Cardiac septum (tissue), 1 donor: ENCODE data around the gene ADGRL3. TPM values are rescaled to one million over a fixed set of nuclear protein-coding genes. Genes with fewer than 3 reads are reported as not detected.
"Not testable (repeated sequence)": the region's sequence is repeated elsewhere in the genome, so short reads cannot be mapped to it uniquely, and the experiment has no call there.

Source experiments
- DNase-seq: peaks from one replicate; pipeline ENCODE4 v3.0.0-alpha.2; 2020; ENCODE audit warnings: low spot score
- intact Hi-C: fragments of 100-400 bp; cut with DNase I; formaldehyde crosslinking; loops from one replicate; pipeline ENCODE4 v1.14.0; 2022
- total RNA-seq: library from RNA; stranded (reverse); fragmentation: NEBNext Ultra II Directional; extraction: Animal tissue kit (Norgen Biotek cat#: 25700); gene quantifications from one replicate; pipeline ENCODE4 v1.2.1, GENCODE V29; 2021
- donor health status: DM: no; HTN: no; CAD: no.

Gene ADGRL3
- total RNA-seq, 1 donor from 2014 or later, result 15.3 TPM

DNA sequence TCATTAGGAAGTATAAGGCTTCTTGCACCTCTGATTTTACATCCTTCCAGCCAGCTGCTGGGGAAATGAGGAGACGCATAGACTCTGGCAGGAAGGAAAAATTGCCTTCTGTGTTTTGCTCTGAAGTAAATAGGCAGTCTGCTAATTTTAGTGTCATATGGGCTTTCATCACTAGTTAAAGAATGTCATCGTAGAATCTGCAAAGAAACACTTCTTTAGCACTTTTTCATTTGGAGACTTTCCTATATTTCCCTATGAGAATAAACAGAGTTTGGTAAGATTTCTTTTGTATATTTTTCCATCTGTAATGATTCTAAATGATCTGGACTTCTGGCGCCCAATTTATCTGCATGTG is 3.3 kb downstream of the ADGRL3 start:
- intact Hi-C loops, result loop anchor here (5.0 to 10.0 kb wide), 3 partner anchors 301 to 934 kb away; no protein-coding TSS in a partner anchor
- DNase-seq, result no peak

DNA sequence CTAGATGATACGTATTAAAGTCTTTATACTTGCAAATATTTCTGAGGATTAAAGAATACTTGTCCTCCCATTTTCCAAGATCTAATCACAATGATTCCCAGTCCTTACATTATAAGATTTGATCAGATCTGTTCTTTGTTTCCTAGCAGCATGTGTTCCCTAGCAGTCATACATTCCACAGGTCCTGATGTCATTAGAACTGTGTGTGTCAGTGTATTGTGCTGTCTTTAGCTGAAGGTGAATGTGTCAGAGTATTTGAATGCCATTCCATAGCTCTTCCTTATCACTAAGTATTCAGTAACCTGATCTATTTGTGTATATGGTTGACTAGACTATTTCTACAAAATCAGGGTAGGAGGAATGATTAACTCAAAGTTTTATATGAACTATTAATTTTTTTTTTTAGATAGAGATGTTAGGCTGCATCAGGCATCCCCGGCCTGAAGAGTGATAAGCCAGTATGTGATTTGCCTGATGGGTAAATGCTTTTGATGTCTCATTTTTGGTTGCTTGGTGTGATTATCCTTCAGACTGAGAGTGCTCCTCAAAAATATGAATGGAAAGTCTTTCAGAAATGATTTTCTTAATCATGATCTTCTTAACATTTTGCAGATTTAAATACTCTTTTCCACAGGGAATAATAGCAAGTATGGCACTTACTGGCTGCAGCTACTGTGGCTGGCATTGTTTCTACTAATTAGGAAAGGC is 4.4 kb downstream of the ADGRL3 start:
- intact Hi-C loops, result loop anchor here (5.0 to 10.0 kb wide), 3 partner anchors 300 to 933 kb away; no protein-coding TSS in a partner anchor
- DNase-seq, result no peak

DNA sequence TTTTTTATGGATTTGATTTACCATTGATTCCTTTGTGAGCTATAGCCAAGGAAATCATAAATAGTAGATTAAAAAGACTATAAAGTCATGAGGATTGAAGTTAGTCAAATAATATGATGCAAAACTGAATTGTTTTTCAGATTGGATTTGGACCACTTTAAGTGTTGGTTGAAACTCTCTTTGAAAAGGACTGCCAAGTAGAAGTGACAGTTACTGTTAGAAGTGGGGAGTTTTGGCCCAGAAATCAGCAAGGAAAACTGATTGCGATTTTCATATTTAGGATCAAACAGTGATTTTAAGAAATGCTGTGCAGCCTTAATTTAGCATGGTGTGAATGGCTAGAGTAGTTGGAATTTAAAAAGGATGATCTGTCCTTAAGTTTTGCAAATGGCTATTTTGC is 4.9 kb downstream of the ADGRL3 start:
- intact Hi-C loops, result loop anchor here (10.0 kb wide), 2 partner anchors 300 to 340 kb away; no protein-coding TSS in a partner anchor
- no peak for DNase-seq

DNA sequence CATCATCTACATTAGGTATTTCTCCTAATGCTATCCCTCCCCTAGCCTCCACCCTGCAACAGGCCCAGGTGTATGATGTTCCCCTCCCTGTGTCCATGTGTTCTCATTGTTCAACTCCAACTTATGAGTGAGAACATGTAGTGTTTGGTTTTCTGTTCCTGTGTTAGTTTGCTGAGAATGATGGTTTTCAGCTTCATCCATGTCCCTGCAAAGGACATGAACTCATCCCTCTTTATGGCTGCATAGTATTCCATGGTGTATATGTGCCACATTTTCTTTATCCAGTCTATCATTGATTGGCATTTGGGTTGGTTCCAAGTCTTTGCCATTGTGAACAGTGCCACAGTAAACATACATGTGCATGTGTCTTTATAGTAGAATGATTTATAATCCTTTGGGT is 7.0 kb downstream of the ADGRL3 start:
- intact Hi-C loops, result loop anchor here (10.0 kb wide), 2 partner anchors 298 to 338 kb away; no protein-coding TSS in a partner anchor
- not testable (repeated sequence) for DNase-seq

DNA sequence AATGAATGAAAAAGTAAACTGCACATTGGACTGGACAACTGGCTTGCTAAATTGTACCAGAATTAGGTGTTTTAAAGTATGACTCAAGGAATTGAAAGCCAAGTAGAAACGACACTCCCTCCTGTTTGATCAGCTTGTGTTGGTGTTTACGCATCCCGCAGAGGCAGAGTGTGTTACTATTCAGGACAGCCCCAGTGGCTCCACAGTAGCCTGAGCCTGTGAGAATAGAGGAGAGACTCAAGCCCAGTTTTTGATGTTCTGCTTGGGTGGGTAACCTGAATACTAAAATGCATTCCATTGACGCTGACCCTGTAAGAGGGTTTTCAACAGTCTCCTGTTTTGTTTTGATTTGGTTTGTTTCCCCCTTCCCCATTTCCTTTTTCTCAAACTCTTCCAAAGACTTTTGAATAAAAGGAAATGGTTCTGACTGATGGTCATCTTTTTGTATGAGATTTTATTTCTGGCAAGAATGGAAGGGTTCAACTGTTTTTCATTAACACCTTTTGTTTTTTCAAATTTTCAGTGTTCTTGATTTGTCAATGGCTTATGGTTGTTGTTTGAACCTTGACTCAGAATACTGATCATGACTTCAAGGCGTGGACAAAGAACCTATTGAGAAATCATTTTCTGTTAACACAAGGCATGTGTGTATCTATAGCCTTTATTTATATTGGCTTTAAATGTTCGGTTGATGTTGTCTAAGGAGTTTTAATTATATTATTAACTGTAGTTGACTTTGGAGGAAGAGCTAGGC is 10.2 kb downstream of the ADGRL3 start:
- DNase-seq, result no peak
- intact Hi-C loops, result no loop called here

DNA sequence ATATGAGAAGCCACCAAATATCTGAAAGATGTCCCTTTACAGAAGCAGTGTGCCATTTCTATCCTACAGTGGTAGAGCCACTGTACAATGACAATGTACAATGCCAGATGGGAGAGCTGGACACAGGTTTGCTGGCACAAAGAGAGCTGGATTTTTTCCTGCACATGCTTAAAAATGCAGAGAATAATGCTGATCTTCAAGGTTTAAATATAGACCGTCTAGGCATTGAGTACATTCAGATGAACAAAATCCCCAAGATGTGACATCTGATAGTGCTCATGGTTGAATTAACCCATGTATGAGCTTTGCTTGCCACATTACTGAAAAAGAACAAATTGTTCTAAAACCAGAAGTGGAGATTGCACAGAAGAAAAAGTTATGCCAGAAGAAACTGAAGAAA is 11.7 kb downstream of the ADGRL3 start:
- DNase-seq, result no peak
- intact Hi-C loops, result no loop called here

DNA sequence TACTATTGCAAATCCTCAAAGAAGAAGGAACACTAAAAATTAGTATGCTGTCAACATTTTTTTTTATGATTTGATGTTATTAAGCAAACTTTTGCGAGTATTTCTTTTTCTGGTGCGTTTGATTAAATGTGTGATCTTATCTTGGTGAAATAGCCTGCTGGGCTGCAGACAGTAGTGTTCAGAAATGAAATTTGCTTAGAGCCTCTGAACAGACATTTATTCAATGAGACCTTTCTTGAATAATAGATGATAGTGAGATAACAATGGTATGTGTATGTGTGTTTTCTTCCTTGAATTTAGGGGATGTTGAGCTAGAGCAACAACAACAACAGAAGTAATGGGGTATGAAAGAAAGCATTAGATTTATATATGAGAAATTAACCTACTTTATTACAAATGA is 12.7 kb downstream of the ADGRL3 start:
- DNase-seq, result no peak
- intact Hi-C loops, result no loop called here

DNA sequence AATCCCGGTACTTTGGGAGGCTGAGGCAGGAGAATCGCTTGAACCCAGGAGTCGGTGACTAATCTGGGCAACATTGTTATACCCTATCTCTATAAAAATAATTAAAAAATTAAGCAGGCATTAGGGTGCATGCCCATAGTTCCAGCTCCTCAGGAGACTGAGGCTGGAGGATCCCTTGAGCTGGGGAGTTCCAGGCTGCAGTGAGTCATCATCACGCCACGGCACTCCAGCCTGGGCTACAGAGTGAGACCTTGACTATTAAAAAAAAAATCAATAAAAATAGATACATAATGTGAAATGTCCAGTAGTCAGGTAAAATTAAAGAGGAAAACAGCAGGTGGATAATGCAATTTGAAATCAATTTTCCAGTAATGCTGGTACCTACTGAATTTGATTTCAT is 14.6 kb downstream of the ADGRL3 start:
- intact Hi-C loops, result no loop called here
- DNase-seq, result no peak

DNA sequence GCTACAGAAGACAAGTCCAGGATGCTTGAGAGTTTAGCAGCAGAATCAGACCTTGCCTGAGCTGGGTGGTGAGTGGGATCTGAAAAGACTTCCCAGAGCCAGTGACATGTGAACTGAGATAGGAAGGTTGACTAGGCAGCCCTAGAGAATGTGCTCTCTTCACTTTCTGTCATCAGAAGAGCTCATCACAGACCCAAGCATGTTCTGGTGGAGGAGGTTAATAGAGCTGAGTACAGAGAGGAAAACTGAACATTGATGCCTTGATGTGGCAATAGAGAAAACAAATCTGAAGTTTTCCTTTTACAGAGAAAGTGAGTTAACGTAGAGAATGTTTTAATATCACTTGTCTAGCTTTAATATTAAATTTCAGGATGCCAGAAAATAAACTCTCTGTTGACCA is 17.1 kb downstream of the ADGRL3 start:
- DNase-seq, result no peak
- intact Hi-C loops, result no loop called here

DNA sequence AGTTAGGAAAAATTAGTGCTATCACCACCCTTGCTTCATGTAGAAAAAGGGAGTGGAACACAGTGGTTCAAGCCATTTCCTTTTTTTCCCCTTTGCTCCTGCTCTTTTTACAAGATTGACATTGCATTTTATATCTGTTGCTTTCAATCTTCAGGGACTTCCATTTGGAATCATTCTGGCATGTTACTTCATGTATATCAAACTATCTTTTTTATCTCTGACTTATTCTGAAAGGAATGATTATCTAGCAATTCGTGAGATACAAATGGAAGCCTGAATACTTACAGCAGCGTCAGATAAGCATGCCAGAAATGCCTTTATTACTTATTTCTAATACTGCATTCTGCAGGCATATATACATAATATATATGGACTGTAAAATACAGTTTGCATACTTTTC is 20.4 kb downstream of the ADGRL3 start:
- DNase-seq, result no peak

DNA sequence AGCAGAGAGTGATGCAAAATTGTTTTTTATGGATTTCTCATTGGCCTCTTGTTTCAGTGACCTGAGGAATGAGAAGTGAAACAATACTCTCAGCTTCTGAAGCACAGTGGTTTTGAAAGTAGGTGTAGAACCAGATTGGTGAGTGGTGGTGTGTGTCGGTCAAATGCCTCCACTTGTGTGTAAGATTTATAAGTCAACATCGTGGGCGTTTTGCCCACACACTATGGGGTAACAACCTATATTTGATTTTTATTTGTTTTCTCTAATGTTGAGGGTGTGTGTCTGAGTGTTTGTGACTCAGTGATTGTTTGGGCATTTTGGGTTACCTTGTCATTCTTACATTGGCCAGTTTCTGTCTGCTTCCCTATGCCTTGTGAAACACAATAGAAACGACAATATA is 23.3 kb downstream of the ADGRL3 start:
- DNase-seq, result no peak
- intact Hi-C loops, result no loop called here

More for the DNA sequence above, 20.4 kb downstream of the ADGRL3 start:
- intact Hi-C loops, result no loop called here

DNA sequence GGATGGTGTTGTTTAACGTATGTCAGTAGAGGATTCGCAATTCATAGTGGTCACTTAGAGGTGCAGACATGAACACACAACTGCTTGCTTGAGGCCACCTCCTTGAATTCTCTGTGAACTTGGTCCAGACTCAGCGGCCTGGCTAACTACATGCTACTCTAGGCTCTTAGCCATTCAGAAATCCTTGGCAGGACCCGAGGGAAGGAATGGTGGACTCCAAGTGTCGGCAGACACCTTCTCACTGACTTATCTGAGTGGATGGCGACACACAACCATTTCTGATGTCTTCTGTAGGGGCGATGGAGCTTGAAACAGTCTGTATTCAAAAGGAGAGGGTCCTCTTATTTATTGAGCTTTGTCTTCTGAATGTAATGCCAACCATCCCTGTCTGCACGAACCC is 24.4 kb downstream of the ADGRL3 start:
- no peak for DNase-seq
- intact Hi-C loops, result no loop called here

DNA sequence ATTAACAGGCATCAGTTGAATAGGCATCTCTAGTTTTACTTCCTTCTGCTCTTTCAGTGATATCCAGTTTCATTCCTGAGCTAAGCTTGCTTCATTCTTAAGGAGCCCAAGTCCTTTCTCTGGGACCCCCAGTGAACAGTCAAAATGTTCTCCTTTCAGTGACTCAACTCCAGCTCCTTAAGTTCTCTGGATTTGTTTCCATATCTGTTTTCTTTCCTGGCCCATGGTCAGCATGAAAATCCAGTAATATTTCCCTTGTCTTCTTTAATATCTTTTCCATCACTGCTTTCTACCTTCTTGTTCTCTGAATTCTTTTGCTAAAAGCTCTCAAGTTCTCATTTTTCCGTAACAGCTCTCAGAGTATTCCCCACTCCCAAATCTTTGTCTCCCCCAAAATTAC is 25.5 kb downstream of the ADGRL3 start:
- intact Hi-C loops, result no loop called here
- DNase-seq, result no peak

DNA sequence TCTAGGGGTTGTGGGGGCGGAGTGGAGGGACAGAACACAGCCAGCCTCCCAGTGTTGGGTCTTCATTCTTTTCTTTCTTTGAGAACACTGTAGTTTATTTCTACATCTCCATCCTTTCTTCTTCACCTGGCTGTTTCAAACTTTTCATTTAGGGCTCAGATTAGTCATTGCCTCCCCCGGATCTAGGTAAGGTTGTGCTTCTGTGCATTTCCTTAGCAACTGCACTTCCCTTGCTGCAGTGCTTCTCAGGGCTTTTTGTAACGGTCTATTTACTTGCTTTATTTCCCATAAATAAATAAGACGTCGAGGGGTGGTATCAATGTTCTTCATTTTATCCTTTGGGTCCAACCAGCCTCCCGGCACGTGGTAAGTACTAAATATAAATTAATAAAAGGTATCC is 31.3 kb downstream of the ADGRL3 start:
- DNase-seq, result no peak
- intact Hi-C loops, result no loop called here

DNA sequence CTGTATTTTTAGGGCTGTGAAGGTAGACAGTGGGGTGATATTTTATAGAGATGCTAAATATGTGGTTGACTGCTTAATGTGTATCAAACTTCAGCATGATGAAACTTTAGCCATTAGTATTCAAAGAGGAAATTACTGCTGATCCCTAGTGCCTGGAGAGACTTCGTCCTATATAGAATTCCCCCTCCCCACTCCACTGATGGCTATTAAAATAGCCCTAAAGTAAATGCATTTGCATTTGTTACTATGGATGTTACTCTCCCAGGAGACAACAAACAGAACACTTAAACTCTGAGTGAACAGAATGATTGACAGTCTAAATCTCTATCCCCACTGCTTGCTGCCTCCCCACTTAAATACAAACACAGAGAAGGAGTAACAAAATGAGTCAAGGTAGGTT is 39.1 kb downstream of the ADGRL3 start:
- intact Hi-C loops, result no loop called here
- DNase-seq, result no peak

DNA sequence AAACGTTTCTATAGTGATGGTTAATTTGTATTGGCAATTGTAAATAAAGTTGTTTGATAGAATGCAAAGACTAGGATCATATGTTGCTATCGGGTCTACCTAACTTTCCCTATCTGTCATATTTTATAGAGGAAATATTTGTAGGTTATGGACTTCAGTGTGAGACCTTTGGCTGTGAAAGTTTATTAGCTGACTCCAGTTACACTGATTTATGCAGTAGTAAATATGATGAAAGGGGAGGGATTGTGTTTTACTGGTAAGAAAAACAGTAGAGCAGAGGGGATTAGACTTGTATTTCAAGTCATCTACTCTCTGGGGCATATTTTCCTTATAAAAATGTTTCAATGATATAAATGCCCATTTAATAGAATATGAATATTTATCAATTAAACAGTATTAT is 43.8 kb downstream of the ADGRL3 start:
- DNase-seq, result no peak

DNA sequence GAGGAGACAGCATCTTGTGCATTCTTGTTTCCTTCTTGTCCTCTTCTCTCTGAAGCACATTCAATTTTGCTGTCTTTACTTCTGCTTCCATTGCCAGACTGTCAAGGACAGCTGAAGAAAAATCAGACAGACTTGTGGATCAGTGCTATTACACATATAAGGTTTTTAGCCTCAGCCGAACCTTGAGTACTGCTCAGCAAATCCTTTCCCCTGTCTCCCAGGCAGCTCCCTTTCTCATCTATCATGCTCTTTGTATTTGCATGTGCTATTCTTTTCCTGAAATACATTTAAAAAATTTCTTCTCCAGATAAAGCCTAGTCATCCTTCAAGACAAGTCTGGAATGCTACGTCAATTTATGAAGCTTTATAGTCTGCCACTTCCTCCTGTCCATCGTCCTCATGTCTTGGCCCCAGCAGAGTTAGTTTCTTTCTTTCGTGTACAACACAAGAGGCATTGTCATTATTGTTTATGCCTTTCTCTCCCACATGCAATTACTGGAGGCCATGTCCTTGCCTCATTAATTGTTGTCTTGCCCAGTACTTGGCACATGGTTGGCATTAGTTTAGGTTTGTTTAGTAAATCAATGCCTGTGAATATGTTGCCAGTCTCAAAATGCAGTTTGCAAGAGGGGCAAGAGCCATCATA is 45.1 kb downstream of the ADGRL3 start:
- no peak for DNase-seq
- intact Hi-C loops, result no loop called here

More for the DNA sequence above, 43.8 kb downstream of the ADGRL3 start:
- intact Hi-C loops, result no loop called here

DNA sequence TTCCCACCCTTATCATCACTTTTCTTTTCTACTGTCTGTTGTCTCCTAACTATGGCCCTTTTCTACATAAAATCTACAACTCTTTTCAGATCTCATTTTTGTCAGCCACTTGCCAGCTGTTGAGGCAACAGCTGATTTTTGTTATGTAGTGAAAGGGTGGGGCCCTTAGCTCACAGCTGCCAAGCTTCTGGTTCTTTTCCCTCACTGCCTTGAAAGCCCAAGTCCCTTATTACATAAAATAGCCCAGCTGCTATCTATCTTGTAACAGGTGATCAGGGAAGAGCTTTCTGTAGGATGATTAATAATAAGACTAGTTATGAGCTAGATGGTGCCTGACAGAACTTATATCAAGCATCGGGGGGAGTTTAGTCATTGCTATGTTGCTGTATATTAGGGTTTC is 45.9 kb downstream of the ADGRL3 start:
- DNase-seq, result no peak
- intact Hi-C loops, result no loop called here

DNA sequence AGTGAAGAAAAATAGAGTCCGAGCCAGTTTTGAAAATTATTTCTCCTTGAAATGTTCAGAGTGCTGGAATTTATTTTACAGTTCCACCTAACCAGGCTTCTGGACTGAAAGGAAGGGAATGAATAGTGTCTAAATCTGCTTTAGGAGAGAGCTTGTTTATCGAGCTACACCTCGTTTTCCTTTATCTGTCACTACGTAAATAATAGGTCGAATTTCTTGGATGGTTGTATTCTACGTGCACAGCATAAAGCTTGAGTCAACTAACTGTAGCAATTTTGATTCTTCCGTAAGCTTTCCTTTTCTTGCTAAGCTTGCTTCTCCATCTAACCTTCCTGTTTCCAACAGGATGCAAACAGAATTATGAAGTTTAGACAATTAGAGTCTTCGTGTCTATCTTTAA is 48.6 kb downstream of the ADGRL3 start:
- intact Hi-C loops, result no loop called here
- DNase-seq, result no peak

DNA sequence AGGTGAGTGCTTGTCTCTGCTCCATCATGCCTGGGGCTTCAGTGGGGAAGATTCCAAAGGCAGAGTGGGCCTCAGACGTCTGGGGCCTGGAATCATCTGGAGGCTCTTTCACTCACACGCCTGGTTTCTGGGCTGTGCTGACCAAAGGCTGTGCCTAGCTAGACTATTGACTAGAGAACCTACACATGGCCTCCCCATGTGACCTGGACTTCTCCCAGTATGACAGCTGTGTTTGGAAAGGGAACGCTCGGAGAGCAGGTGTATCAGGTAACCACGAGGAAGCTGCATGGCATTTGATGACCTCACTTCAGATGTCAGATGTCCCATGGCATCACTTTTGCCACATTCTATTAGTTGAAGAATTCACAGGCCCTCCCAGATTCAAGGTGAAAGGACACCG is 51.0 kb downstream of the ADGRL3 start:
- no peak for DNase-seq
- intact Hi-C loops, result no loop called here

DNA sequence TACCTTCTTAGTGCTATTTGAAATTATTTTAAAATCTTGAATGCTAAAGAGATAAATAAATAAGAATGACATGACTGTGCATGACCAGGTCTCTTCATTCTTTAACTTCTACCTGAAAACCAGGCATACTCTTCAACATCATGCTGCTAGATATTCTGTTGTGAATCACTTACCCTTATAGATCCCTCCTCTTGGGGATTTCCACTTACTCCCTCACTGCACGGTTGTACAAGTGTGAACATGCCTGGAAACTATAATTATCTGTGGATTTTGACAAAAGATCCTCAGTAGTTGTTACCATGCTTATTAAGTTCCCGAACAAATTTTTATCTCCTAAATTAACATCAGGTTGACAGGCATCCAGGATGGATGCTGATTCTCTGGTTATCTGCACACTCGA is 54.3 kb downstream of the ADGRL3 start:
- intact Hi-C loops, result no loop called here
- DNase-seq, result no peak
